ENCODE measurements around the gene RFC1. TPM values are rescaled to one million over a fixed set of nuclear protein-coding genes. Genes with fewer than 3 reads are reported as not detected.

The RFC1 gene
- total and polyA plus RNA-seq, 10 donors, result 8.0 to 54.9 (median 41.8) TPM

- no peaks in the 10 kb centered on the region for H3K9me3 ChIP-seq
- H3K36me3 ChIP-seq, result peaks cover 0 to 96% (median 35%) of the 10 kb centered on the region in 6 donors
- H3K27ac ChIP-seq, result no peak overlapping the region
- H3K27me3 ChIP-seq (replicated peaks in 1 of 7), result no peaks in the 10 kb centered on the region
- TF ChIP-seq POLR2A (IDR thresholded peaks at IDR 0.05) (no peak), POLR2AphosphoS5 (IDR thresholded peaks at IDR 0.05) (no peak)
- TF ChIP-seq, protein P1, sequence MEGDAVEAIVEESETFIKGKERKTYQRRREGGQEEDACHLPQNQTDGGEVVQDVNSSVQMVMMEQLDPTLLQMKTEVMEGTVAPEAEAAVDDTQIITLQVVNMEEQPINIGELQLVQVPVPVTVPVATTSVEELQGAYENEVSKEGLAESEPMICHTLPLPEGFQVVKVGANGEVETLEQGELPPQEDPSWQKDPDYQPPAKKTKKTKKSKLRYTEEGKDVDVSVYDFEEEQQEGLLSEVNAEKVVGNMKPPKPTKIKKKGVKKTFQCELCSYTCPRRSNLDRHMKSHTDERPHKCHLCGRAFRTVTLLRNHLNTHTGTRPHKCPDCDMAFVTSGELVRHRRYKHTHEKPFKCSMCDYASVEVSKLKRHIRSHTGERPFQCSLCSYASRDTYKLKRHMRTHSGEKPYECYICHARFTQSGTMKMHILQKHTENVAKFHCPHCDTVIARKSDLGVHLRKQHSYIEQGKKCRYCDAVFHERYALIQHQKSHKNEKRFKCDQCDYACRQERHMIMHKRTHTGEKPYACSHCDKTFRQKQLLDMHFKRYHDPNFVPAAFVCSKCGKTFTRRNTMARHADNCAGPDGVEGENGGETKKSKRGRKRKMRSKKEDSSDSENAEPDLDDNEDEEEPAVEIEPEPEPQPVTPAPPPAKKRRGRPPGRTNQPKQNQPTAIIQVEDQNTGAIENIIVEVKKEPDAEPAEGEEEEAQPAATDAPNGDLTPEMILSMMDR (IDR thresholded peaks at IDR 0.05 in 8 of 11, conservative IDR thresholded peaks at IDR 0.05 in 3 of 11), result no peak
- no peaks in the 10 kb centered on the region for H3K4me1 ChIP-seq
- no peak for DNase-seq
- 89 to 94% (median 90%) methylated on average over 4 of the region's 4 CpGs for WGBS, 5 donors
- no peak overlapping the region for H3K4me3 ChIP-seq
- intact Hi-C loops (cut with DNase I; ENCODE audit: low total_unique reads), result no loop called here
These were observed 91.7 kb downstream of the RFC1 start for GRCh38 chr4:39274503-39274902.

GRCh38 chr4:39263895-39264294 lies 102.3 kb downstream of the RFC1 start:
- no peak for DNase-seq
- 82 to 93% (median 86%) methylated on average over 2 of the region's 2 CpGs for WGBS, 5 donors
- TF ChIP-seq, protein P1 (IDR thresholded peaks at IDR 0.05 in 8 of 11, conservative IDR thresholded peaks at IDR 0.05 in 3 of 11), result no peak
- TF ChIP-seq POLR2AphosphoS5 (IDR thresholded peaks at IDR 0.05) (no peak), POLR2A (IDR thresholded peaks at IDR 0.05) (no peak)
- intact Hi-C loops (cut with DNase I; ENCODE audit: low total_unique reads), result no loop called here
- Histone ChIP-seq H3K4me1 (no peaks in the 10 kb centered on the region), H3K9me3 (no peaks in the 10 kb centered on the region), H3K27me3 (replicated peaks in 1 of 7) (no peaks in the 10 kb centered on the region), H3K4me3 (no peak overlapping the region), H3K27ac (no peak overlapping the region), H3K36me3 (peaks cover 0 to 35% (median 6%) of the 10 kb centered on the region in 6 donors)

DNA sequence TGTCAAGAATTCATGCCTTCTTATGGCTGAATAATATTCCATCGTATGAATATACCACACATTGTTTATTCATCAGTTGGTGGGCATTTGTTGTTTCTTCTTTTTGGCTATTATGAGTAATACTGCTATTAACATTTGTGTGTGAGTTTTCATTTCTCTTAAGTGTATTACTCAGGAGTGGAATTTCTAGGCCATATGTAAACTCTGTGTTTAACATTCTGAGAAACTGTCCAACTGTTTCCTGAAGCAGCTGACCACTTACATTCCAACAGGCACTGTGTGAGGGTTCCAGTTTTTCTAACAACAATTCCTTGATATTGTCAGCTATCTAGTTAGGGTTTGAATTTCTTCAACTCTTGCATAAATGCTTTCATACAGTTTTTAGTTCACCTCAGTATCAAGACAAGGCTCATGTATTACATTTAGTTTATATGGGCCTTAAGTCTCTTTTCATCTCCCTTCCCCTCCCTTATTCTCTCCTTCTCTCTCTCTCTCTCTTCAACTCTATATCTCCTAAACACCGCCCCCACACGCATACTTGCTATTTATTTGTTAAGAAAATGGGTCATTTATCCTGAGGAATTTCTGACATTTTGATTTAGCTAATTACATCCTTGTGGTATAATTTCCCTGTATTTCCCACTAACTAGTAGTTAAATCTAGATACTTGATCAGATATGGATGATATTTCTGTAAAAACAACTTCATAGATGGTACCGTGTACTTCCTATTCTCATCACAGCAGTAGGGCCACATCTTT lies 106.4 kb downstream of the RFC1 start:
- intact Hi-C loops (cut with DNase I; ENCODE audit: low total_unique reads), result no loop called here
- no peak overlapping the region for H3K4me3 ChIP-seq
- 80 to 92% (median 88%) methylated on average over 4 of the region's 4 CpGs for WGBS, 5 donors

DNA sequence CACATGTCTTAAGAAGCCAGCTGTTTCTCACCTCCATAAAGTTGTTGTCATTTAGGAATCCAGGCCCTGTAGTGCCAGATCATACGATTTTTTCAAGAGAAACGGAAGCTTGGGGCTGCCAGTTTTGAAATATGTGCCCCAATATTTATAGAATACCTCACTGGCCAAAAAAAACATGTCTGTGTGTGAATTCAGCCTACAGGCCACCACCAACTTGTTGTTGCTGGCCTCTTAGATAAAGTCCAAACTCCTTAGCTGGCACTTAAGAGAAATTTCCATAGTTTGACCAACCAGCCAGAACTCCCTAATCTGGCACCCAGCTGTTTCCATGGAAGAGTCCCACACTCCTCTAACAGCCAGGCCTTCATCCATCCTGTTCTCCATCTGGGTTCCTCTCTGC lies 109.7 kb downstream of the RFC1 start:
- peaks cover 0 to 39% (median 4%) of the 10 kb centered on the region in 6 donors for H3K36me3 ChIP-seq

More for the DNA sequence above, 106.4 kb downstream of the RFC1 start:
- H3K27ac ChIP-seq, result no peak overlapping the region
- H3K9me3 ChIP-seq, result no peaks in the 10 kb centered on the region
- no peak for DNase-seq
- TF ChIP-seq POLR2A (IDR thresholded peaks at IDR 0.05) (no peak), POLR2AphosphoS5 (IDR thresholded peaks at IDR 0.05) (no peak)
- TF ChIP-seq, protein P1 (IDR thresholded peaks at IDR 0.05 in 8 of 11, conservative IDR thresholded peaks at IDR 0.05 in 3 of 11), result no peak
- H3K27me3 ChIP-seq (replicated peaks in 1 of 7), result no peaks in the 10 kb centered on the region
- peaks cover 0 to 39% (median 4%) of the 10 kb centered on the region in 6 donors for H3K36me3 ChIP-seq
- no peaks in the 10 kb centered on the region for H3K4me1 ChIP-seq

More for the DNA sequence above, 109.7 kb downstream of the RFC1 start:
- Histone ChIP-seq H3K4me3 (no peak overlapping the region), H3K27ac (peak overlapping the region in 1 of 8 donors; percentile 14), H3K4me1 (no peaks in the 10 kb centered on the region), H3K9me3 (no peaks in the 10 kb centered on the region), H3K27me3 (replicated peaks in 1 of 7) (no peaks in the 10 kb centered on the region)
- intact Hi-C loops (cut with DNase I; ENCODE audit: low total_unique reads), result no loop called here
- no peak for TF ChIP-seq POLR2AphosphoS5 (IDR thresholded peaks at IDR 0.05)
- WGBS, 5 donors, result 72 to 94% (median 89%) methylated on average over 2 of the region's 2 CpGs
- DNase-seq, result no peak

All from spleen (tissue), 11 donors.